CD4-positive, alpha-beta T cell (primary cell): ENCODE measurements around the gene GIT1. TPM values are rescaled to one million over a fixed set of nuclear protein-coding genes. Genes with fewer than 3 reads are reported as not detected.
A peak's percentile ranks its signal among the peaks of the same experiment; 100 is the strongest.

ENCODE experiments used
- ATAC-seq: fragments of 200-7000 bp; cut with Tn5 transposase; one replicate; pipeline ENCODE4 v1.10.0; 2022; ENCODE audit warnings: mild to moderate bottlenecking; ENCODE audit not compliant: poor library complexity
- CTCF ChIA-PET: fragments of 350-600 bp; sonication (Branson Sonifier 250); formaldehyde crosslinking; loops from one replicate; lab custom pipeline; 2021; ENCODE audit warnings: antibody characterized with exemption, inconsistent platforms; lab: Charles Lee
- POLR2A ChIA-PET: fragments of 350-600 bp; sonication (Branson Sonifier 250); formaldehyde crosslinking; loops from one replicate; lab custom pipeline; 2021; ENCODE audit warnings: antibody characterized with exemption, inconsistent platforms; lab: Charles Lee
- DNase-seq, 14 experiments: peaks; one replicate each; pipeline ENCODE4 v3.0.0-alpha.2; 2013 to 2020; ENCODE audit warnings: mixed read lengths in 2 of 14
- H3K27ac ChIP-seq, 2 donors: one replicate each; pipeline versions ENCODE4 v1.5.1 to v1.7.0; 2013; ENCODE audit warnings: low read length in 2 of 2, low read depth in 1 of 2, mild to moderate bottlenecking in 1 of 2
- H3K27me3 ChIP-seq, 2 experiments: 1 replicate in 1 of 2; 2 replicates in 1 of 2; pipeline versions ENCODE4 v1.6.1 to v1.7.0; 2013; ENCODE audit warnings: low read length in 2 of 2, control low read depth in 1 of 2, mild to moderate bottlenecking in 1 of 2, moderate library complexity in 1 of 2; ENCODE audit not compliant: insufficient read depth in 2 of 2, control insufficient read depth in 1 of 2
- H3K36me3 ChIP-seq: one replicate; pipeline ENCODE4 v1.6.1; 2013; ENCODE audit warnings: low read length, control low read depth; ENCODE audit not compliant: insufficient read depth
- H3K4me1 ChIP-seq: one replicate; pipeline ENCODE4 v1.6.1; 2013; ENCODE audit warnings: low read length, control low read depth; ENCODE audit not compliant: insufficient read depth
- H3K4me3 ChIP-seq: one replicate; pipeline ENCODE4 v1.5.1; 2013; ENCODE audit warnings: mild to moderate bottlenecking, low read length, moderate library complexity
- H3K9me3 ChIP-seq, 2 experiments: 1 replicate in 1 of 2; 2 replicates in 1 of 2; pipeline versions ENCODE4 v1.6.1 to v1.7.0; 2013; ENCODE audit warnings: low read length in 2 of 2, mild to moderate bottlenecking in 2 of 2, control low read depth in 1 of 2, moderate library complexity in 1 of 2; ENCODE audit not compliant: control insufficient read depth in 1 of 2, insufficient read depth in 1 of 2
- H3K27ac Mint-ChIP-seq: one replicate; pipeline ENCODE4 v1.8.0; 2020; ENCODE audit warnings: mixed read lengths
- H3K27me3 Mint-ChIP-seq: one replicate; pipeline ENCODE4 v1.8.0; 2021; ENCODE audit warnings: mixed read lengths
- H3K36me3 Mint-ChIP-seq: one replicate; pipeline ENCODE4 v1.8.0; 2021; ENCODE audit warnings: low read depth, mixed read lengths
- H3K4me1 Mint-ChIP-seq: one replicate; pipeline ENCODE4 v1.8.0; 2021; ENCODE audit warnings: low read depth, mixed read lengths
- H3K4me3 Mint-ChIP-seq: one replicate; pipeline ENCODE4 v1.8.0; 2020; ENCODE audit warnings: mild to moderate bottlenecking, mixed read lengths
- H3K9me3 Mint-ChIP-seq: one replicate; pipeline ENCODE4 v1.8.0; 2020; ENCODE audit warnings: mixed read lengths
- intact Hi-C, 2 experiments: fragments of 100-400 bp; cut with DNase I in 1 of 2; cut with micrococcal nuclease in 1 of 2; formaldehyde crosslinking; loops; one replicate each; pipeline versions ENCODE4 v1.15.1 to v1.9.0; 2023 to 2025; cut with DNase I, micrococcal nuclease
- polyA plus RNA-seq, 2 donors: library from polyadenylated mRNA; unstranded; fragments of 120-200 nt; gene quantifications; one replicate each; pipeline ENCODE4 v1.2.1, GENCODE V29; 2013
- total RNA-seq, 174 experiments: library from RNA in 2 of 174; stranded (reverse) in 2 of 174; gene quantifications; one replicate each; pipeline ENCODE4 v1.2.3 and lab custom pipeline; 2021 to 2026
- TF ChIP-seq, protein P1 (sequence below): fragments of 200-600 bp; IDR thresholded peaks from one replicate; pipeline ENCODE4 v1.8.0; 2022; ENCODE audit warnings: antibody characterized with exemption, mild to moderate bottlenecking

Gene GIT1
- total RNA-seq (10 to 100 TPM; 35.8 to 36.7 TPM), total RNA-seq (lab: John Stamatoyannopoulos, UW) (25.1 to 181 (median 67.2) reads per million in 172 experiments)
- 39.5 TPM for polyA plus RNA-seq (2013, experiment 1 of 2)
- polyA plus RNA-seq (2013, experiment 2 of 2) = 37.7 TPM

GRCh38 chr17:29589524-29590410 lies at the start of gene GIT1:
TSS of gene GIT1 (minus strand) at chr17:29589648. CDS start at chr17:29589378, 270 bp downstream.
- Mint-ChIP-seq H3K36me3 (peaks cover 4% of the 10 kb centered on the region), H3K27ac (peak within 1 kb of the TSS; percentile 86), H3K4me3 (peak within 1 kb of the TSS; percentile 98), H3K27me3 (no peaks in the 10 kb centered on the region), H3K4me1 (peaks cover 71% of the 10 kb centered on the region), H3K9me3 (no peaks in the 10 kb centered on the region)
- CTCF ChIA-PET = interaction anchor here (4.9 kb wide), 1 partner anchor 26 kb away, joined by 96 read pairs; no protein-coding TSS in a partner anchor
- peak; percentile 83 for ATAC-seq
- Histone ChIP-seq H3K4me3 (peak within 1 kb of the TSS; percentile 84), H3K27me3 (no peaks in the 10 kb centered on the region), H3K36me3 (no peaks in the 10 kb centered on the region), H3K9me3 (no peaks in the 10 kb centered on the region), H3K27ac (peak within 1 kb of the TSS; percentile 60 to 64), H3K4me1 (peaks cover 84% of the 10 kb centered on the region)
- intact Hi-C loops = loop anchor here (1.0 to 10.0 kb wide), 8 partner anchors 9 to 845 kb away; partner anchors contain the start of genes PHF12 (in 1 of the 2), SSH2 (in 1 of the 2), TP53I13 (in 1 of the 2) and TRAF4 (in 1 of the 2)
- peak; percentile 65 to 94 (median 81) for DNase-seq
- TF ChIP-seq, protein P1, sequence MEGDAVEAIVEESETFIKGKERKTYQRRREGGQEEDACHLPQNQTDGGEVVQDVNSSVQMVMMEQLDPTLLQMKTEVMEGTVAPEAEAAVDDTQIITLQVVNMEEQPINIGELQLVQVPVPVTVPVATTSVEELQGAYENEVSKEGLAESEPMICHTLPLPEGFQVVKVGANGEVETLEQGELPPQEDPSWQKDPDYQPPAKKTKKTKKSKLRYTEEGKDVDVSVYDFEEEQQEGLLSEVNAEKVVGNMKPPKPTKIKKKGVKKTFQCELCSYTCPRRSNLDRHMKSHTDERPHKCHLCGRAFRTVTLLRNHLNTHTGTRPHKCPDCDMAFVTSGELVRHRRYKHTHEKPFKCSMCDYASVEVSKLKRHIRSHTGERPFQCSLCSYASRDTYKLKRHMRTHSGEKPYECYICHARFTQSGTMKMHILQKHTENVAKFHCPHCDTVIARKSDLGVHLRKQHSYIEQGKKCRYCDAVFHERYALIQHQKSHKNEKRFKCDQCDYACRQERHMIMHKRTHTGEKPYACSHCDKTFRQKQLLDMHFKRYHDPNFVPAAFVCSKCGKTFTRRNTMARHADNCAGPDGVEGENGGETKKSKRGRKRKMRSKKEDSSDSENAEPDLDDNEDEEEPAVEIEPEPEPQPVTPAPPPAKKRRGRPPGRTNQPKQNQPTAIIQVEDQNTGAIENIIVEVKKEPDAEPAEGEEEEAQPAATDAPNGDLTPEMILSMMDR = no peak
- POLR2A ChIA-PET = interaction anchor here (1.8 to 4.4 kb wide), 4 partner anchors 17 to 28 kb away, joined by 6 to 40 read pairs (median 18); no protein-coding TSS in a partner anchor

DNA sequence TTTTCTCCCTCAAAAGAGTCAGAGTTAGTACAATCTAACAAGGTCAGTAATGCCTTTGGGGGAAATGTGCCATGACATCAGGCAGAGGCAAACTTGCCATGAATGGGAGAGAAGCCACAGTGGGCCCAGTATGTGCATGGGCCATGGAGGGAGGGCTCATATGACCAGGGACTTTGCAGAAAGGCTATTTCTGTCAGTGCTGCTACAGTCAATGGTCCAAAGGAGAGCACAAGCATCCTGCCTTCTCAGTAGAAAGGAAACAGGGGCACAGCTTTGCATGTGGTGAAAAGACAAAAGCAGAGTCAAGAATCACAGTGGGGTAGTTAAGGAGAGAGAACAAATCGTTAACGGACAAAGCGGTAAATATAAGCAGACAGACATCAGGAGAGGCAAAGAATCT lies 44.4 kb upstream of the GIT1 start:
- Histone ChIP-seq H3K9me3 (no peaks in the 10 kb centered on the region), H3K36me3 (peaks cover 66% of the 10 kb centered on the region), H3K27me3 (no peaks in the 10 kb centered on the region), H3K27ac (no peak overlapping the region), H3K4me3 (no peak overlapping the region), H3K4me1 (no peaks in the 10 kb centered on the region)
- TF ChIP-seq, protein P1 = no peak
- Mint-ChIP-seq H3K4me1 (peaks cover 4% of the 10 kb centered on the region), H3K9me3 (no peaks in the 10 kb centered on the region), H3K4me3 (no peak overlapping the region), H3K27ac (peak overlapping the region; percentile 8), H3K27me3 (no peaks in the 10 kb centered on the region), H3K36me3 (peaks cover 78% of the 10 kb centered on the region)
- CTCF ChIA-PET = interaction anchor here (1.5 kb wide), 1 partner anchor 17 kb away, joined by 4 read pairs; no protein-coding TSS in a partner anchor
- intact Hi-C loops = no loop called here
- POLR2A ChIA-PET = no interaction called here
- ATAC-seq = no peak
- DNase-seq = no peak

DNA sequence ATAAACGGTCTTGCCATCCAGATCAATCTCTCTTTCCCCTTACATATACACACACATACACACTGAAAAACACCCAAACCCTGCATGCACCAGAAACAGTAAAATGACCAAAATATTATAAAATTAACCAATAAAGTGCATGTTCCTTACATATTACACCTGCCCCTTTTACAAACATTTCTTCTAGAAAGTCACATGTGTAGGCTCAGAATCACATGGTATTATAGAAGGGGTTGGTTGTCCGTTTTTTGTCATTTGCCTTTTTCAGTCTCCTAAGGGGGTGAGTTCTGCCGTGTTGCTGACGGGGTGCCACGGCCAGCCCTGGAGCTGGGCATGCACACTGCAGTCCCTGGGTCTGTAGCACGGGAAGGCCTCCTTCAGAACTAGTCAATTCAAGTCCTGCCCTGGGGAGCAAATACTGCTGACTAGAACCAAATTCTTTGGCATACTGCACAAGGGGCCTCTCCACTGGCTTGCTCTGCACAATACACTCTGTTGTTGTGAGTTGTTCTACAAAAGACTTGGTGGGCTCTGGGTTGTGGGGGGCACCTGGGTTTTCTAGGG lies 41.3 kb upstream of the GIT1 start:
- Mint-ChIP-seq H3K27ac (no peak overlapping the region), H3K4me3 (no peak overlapping the region), H3K27me3 (no peaks in the 10 kb centered on the region), H3K36me3 (peaks cover 71% of the 10 kb centered on the region), H3K4me1 (peaks cover 11% of the 10 kb centered on the region), H3K9me3 (no peaks in the 10 kb centered on the region)
- POLR2A ChIA-PET = interaction anchor here (1.0 to 1.5 kb wide), 2 partner anchors 9 to 15 kb away, joined by 3 read pairs; no protein-coding TSS in a partner anchor
- H3K9me3 ChIP-seq = no peaks in the 10 kb centered on the region
- no peaks in the 10 kb centered on the region for H3K4me1 ChIP-seq
- H3K4me3 ChIP-seq = no peak overlapping the region
- H3K27ac ChIP-seq = no peak overlapping the region
- ATAC-seq = no peak
- no peaks in the 10 kb centered on the region for H3K27me3 ChIP-seq
- CTCF ChIA-PET = interaction anchor here (1.7 kb wide), 1 partner anchor 14 kb away, joined by 4 read pairs; no protein-coding TSS in a partner anchor
- intact Hi-C loops = no loop called here
- H3K36me3 ChIP-seq = peaks cover 68% of the 10 kb centered on the region
- TF ChIP-seq, protein P1 = no peak
- DNase-seq = no peak
